ENCODE measurements around the gene CTCFL. TPM values are rescaled to one million over a fixed set of nuclear protein-coding genes. Genes with fewer than 3 reads are reported as not detected.
"Not testable (repeated sequence)": the region's sequence is repeated elsewhere in the genome, so short reads cannot be mapped to it uniquely, and the experiment has no call there.

Gene CTCFL
- polyA plus RNA-seq, 4 donors = 1.4 to 4.5 (median 2.2) TPM

DNA sequence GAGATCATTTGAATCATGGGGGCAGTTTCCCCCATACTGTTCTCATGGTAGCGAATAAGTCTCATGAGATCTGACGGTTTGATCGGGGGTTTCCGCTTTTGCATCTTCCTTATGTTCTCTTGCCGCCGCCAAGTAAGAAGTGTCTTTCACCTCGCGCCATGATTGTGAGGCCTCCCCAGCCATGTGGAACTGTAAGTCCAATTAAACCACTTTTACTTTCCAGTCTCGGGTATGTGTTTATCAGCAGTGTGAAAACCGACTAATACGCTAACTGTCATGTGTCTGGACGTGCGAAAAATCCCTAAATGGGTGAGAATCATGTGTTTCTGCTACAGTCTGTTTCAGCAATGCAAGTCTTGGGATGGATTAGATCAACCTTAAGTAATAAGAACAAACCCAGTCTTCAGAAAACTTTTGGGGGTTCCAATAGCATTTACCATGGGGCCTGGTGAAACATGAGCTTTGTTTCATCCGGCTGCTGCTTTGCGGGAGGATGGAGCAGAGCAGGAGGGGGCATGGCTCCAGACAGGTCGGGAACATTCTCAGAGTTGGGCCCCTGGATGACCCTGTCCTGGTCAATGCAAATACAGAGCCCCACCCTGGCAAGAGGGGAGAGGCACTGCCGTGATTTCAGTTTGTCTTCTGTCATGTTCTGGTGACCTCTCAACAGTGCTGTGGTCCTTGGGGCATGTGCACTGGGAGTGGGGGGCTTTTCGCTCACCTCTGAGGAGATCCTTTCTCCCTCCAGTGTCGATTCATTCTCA is 41.5 kb downstream of the CTCFL start:
- no peak for DNase-seq (ENCODE audit: low read depth in 4 of 4, low spot score in 3 of 4)

DNA sequence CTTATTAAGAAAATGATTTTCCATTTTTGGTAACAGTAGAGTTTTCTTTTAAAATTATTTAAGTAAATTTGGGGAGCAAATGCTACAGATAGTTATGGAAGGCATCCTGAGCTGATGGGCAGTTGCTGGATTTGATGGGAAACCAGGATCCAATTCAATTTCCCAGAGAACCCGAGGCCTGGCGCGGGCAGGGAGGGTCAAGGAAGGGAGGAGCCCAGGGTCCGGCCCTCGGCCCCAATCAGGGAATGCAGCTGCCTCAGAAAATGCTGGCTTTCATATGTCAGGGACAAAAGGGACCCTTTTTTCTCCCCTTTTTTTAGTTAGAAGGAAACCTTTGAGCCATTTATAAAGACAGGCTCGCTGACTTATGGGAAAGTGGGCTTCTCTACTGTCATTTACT is 42.1 kb downstream of the CTCFL start:
- no peak for DNase-seq (ENCODE audit: low read depth in 4 of 4, low spot score in 3 of 4)

DNA sequence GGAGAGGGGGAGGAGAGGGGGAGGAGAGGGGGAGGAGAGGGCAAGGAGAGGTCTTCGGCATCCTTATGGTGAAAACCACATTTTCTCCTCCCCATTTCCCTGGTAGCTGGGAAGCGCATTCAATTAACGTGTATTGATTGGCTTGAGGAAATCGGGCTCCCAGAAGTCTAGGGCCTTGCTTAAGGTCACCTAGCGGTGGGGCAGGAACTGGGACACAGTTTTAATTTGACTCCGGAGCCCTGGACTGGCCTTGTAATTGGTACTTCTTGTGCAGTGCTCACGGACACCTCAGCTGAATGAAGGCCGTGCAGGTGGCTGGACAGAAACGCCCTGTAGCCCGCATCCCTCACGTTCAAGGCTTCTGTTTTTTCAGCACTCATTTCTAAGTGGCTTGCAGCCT is 42.8 kb downstream of the CTCFL start:
- no peak for DNase-seq (ENCODE audit: low read depth in 4 of 4, low spot score in 3 of 4)

DNA sequence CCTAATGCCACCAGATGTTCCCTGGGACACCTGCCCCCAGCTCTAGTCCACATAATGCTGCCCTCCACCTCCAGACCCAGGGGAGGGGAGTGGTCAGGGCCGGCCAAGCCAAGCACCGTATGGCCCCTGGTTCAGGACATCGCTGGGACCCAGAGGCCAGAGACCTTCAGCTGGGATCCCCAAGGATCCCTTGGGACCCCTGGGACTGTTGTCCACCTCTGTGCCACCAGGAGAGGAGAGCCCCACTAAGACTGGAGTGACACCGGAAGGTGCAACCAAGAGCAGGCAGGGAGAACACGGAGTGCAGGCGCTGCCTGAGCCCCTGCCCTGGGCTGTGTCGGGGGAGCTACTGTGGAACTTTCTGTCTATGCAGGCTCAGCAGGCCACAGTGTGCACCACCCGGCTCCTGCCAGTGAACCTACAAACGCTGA is 43.6 kb downstream of the CTCFL start:
- no peak for DNase-seq (ENCODE audit: low read depth in 4 of 4, low spot score in 3 of 4)

DNA sequence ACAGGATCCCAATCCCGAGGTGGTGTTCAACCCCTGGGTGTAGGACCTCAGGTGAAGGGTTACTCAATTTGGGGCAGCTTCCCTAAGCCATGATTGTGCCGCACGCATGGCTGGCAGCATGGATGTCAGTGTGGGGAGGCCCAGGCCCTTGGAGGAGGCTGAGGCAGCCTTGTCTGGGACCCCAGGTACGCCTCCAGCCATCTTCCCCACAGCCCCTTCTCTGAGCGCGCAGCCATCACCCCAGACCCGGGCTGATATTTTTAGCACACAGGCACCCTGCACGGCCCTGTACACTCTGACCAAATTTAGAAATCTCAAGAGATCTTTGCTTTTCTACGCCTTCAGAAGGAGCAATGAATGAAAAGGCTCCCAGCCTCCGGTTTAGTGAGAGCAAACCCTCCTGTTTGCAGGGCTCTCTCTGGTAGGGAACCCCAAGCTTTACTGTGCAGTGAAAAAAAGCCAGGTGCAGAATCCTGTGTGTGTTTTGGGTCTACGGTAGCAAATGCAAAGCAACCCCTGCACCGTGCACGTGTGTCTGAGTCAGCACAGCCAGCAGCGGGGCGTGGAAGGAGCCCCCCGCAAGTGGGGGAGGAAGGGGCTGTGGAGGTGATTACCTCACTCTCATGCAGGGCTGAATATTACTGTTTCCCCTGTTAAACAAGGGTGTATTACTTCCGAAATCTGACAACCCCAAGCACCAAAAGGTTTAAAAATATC is 44.3 kb downstream of the CTCFL start:
- no peak for DNase-seq (ENCODE audit: low read depth in 4 of 4, low spot score in 3 of 4)

DNA sequence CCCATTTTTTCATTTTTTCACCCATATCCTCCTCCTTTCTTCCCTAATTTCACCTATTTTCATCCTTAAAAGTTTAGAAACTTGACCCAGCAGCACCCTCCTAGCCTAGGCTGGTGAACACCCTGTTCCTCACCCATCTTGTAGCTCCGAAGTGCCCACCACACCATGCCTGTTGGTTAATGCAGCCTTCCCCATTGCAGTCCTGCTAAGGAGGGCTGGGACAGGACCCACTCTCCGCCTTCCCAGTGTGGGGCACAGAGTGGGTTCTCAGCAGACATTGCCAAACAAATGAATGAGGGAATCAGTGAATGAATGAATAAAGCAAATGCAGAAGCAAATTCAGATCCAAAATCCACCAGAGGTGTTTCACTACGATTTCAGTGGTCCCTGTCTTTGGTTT is 45.7 kb downstream of the CTCFL start:
- no peak for DNase-seq (ENCODE audit: low read depth in 4 of 4, low spot score in 3 of 4)

DNA sequence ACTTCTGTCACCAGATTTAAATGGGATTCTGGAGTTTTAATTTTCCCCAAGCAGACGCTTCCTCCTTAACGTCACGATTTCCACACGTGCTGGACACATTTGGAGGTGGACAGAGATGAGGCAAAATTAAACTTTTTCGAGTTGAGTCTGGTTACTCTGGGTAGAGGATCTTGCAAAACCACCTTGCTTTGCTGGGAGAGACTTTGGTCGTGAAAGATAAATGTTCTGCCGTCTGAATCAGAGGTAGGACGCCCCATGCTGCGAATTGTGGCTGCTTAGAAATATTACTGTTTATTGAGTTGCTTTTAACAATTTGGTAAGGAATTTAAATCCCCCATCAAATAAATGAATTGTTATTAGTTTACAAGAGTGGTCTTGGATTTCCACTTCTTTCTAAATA is 46.8 kb downstream of the CTCFL start:
- no peak for DNase-seq (ENCODE audit: low read depth in 4 of 4, low spot score in 3 of 4)

DNA sequence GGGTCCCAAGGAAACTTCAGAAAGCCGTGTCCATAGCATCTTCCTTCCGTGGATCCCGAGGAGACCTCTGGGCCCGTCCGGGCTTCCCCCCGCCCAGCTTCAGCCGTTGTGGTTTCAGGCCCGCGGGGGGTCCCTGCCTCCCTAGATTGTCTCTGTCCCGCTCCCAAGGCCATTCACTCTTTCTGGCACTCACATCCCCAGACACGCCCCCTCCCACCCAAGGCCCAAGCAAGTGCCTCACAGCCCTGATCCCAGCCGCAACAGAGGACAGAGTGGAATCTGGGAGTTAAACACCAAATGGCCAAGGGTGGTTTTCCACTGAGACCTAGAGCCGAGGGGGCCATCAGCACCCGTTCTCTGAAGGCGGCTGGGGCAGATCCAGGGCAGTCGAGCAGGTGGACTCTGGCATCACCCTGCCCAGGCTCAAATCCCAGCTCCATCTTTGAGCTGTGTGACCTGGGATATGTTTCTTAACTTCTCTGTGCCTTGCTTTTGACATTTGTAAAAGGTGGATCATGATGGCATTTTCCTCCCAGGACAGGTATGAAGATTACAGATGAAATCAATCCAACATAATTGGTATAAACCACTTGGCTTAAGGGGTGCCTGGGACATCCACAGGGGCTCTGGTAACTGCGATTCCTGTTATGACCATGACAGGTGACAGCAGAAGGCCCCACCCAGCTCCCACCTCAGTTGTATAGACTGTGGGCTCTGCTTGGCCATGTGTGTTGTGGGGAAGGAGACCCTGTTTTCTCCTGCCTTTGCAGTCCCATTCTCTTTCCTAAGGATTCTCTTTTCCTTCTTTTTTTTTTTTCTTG is 48.1 kb downstream of the CTCFL start:
- DNase-seq (ENCODE audit: low read depth in 4 of 4, low spot score in 3 of 4) = no peak

DNA sequence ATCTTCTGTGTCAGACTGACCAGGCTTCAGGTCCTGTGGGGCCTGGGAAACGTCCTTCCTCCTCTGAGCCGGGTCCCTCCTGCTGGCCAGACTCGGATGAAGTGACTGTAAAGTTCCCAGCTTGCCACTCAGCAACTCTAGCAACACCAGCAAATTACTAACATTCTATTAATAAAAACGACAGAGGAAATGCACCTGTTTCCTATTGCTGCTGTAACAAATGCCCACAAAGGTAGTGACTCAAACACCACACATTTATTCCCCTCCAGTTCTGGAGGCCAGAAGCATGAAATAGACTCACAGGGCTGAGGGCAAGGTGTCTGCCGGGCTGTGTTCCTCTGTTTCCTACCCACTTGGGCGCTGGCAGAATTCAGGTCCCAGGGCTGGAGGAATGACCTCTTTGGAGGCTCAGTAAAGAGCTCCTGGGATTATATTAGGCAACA is 48.8 kb downstream of the CTCFL start:
- DNase-seq (ENCODE audit: low read depth in 4 of 4, low spot score in 3 of 4) = no peak

DNA sequence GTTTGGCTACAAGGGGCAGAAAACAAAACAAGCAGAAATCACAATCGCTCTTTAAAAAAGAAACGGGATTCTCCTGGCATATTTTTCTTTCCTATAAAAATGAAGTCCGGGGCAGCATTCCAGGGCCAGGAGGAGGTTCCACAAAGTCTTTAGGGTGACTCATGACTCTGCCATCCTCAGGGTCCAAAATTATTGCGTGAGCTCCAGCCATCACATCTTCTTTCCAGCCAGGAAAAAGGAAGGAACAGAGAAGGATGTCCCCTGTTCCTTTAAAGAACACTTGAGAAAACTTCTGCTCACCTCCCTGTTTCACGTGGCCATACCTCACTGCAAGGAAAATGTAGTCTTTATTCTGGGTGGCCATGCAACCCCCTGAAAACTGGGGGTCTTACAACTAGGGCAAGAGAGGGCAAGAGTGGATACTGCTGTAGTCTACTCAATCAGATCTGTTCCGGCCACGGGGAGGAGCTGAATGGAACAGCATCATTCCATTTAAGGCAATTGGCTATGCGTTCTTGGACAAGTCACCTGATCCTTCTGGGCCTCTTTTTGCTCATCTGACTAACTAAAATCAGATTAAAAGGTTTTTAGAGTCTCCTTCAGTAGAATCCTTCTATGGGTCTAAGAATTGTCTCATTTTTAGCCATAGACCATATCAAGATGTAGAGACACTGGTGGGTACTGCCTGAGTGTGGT is 49.4 kb downstream of the CTCFL start:
- DNase-seq (ENCODE audit: low read depth in 4 of 4, low spot score in 3 of 4) = no peak

DNA sequence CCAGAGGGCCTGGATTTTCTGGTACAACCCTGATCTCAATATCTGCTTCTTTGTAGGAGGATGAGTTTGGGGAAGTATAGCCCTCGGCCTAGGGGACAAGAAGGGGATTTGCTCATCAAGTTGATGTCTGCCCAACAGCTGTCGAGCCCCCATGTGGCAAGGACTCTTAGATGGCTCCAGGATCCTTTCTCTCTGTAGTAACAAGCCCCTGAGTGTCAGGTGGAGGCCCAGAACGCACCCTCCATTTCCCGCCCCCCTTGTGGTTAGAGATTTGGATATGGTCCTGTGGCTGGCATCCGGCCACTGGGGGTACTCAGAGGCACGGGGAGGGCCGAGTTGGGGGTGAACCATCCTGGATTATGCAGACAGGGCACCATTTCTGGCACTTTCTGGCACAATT is 50.1 kb downstream of the CTCFL start:
- no peak for DNase-seq (ENCODE audit: low read depth in 4 of 4, low spot score in 3 of 4)

DNA sequence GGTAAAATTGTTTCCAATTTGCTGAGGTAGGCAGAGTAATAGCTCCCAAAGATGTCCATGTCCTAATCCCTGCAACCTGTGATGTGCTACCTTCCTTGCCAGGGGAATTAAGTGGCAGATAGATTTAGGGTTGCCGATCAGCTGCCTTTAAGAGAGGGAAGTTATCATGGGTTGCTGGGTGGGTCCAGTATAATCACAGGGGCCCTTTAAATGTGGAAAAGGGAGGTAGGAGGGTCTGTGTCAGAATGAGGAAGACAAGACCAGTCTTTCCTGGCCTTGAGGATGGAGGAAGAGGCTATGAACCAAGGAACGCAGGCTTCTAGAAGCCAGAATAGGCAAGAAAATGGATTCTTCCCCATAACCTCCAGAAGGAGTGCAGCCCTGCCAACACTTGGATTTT is 50.7 kb downstream of the CTCFL start:
- no peak for DNase-seq (ENCODE audit: low read depth in 4 of 4, low spot score in 3 of 4)

DNA sequence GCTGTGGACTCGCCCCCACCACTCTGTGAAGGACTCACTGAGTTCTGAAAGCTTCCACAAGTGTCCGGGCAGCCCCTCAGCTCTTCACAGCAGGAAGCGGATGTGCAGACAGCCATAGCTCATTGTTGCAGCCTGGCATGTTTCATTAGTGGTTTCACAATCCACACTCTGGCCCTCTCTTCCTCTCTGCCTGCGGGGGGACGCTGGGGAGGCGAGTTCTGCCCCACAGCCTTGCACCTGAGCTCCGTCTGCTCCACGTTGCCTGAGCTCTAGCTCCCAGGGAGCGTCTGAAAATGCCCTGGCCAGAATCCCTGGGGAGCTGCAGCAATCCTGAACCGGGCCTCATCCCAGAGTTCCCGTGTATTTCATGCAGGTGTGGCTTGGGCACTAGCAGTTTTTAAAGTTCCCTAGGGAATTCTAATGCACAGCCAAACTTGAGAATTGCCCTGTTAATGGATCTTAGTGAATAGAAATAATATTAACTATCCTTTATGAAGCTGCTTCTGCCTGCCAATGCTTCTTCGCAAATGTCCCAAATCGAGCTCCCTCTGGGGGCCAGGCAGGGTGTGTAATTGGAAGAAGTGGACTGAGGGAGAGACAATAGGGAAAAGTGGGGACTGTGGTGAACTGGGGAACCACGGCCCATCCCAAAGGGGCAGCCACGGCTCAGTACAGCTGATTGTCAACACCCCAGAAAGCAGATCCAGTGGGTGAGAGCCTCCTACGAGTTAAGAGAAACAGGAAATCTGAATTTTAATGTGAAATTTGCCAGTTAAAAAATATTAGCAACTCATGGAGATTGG is 51.5 kb downstream of the CTCFL start:
- DNase-seq (ENCODE audit: low read depth in 4 of 4, low spot score in 3 of 4) = no peak

DNA sequence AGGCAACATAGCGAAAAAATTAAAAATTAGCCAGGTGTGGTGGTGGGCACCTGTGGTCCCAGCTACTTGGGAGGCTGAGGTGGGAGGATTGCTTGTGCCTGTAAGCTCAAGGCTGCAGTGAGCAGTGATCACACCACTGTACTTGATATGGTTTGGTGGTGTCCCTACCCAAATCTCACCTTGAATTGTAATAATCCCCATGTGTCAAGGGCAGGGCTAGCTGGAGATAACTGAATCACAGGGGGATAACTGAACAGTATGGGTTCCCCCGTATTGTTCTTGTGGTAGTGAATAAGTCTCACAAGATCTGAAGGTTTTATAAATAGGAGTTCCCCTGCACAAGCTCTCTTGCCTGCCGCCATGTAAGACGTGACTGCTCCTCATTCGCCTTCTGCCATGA is 52.5 kb downstream of the CTCFL start:
- not testable (repeated sequence) for DNase-seq (ENCODE audit: low read depth in 4 of 4, low spot score in 3 of 4)

DNA sequence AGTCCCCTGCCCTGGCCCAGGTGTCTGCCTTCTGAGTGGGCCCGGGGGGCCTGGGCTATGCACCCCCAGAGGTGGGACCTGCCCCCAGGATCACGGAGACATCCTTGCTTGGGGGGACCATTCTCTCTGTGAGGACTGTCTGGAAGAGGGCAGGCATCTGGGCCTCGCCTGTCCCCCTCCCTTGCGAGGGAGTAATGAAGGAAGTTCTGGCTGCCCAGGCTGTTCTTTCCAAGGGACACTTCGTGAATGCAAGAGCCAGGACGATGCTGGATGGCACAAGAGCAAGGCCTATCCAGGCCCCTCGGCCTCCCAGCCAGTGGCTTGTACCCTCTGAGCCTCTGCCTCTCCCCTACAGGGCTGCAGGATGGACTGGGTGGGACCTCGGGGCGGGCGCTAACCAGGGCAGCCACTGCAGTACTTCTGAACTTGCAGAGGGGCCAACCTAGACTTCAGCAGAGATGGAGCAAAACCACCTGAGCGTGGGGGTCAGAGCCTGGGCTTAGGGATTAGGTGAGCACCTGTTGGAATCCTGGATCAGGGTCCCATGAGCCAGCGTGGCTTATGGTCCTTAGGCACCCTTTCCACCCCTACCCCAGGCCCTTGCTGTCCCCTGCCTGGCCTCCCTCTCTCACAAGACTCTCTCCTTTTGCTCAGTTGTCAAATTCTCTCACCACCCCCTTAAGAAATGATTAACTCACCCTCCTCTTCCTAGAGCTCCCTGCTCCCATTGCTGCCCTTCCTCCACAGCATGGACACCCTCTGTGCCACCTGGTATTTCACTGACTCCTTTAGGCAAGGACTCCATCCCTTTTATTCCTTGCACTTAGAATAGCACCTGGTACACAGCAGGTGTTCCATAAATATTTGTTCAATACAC is 53.2 kb downstream of the CTCFL start:
- no peak for DNase-seq (ENCODE audit: low read depth in 4 of 4, low spot score in 3 of 4)

DNA sequence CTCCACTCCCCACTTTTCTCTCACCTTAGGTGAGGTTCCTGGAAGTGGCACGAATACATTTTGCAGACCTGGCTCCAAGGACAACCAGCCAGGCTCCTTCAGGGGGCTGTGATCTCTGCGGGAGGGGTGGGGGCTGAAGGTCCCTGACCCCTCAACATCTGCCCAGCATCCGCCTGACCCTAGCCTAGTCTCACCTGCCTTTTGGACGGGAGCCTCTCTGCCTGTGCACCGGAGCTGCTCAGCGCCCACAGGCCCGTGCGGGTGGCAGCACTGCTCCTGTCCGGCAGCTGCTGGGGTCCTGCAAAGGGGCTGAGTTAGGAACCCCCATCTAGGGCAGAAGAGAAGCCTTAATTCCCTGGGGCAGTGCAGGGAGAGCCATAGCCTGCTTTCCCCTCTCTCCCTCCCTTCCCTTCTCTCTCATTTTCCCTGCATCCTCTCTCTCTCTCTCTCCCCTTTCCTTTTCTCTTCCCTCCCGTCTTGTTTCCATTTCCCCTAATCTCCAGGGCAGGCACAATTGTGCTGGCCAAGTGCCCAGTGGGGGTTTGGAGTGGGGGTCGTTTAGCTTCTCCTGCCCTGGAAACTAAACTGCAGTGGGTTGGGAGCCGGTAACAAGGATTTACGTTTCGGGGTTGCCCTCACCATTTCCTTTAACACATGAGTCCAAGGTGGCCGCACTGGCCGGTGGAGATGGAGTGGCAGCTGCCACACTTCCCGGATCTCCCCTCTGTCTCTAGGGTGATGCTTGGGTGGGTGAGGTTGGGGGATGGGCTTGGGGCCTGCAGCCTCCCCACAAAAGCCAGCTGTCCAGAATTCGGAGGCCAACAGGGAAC is 54.1 kb downstream of the CTCFL start:
- DNase-seq (ENCODE audit: low read depth in 4 of 4, low spot score in 3 of 4) = no peak

DNA sequence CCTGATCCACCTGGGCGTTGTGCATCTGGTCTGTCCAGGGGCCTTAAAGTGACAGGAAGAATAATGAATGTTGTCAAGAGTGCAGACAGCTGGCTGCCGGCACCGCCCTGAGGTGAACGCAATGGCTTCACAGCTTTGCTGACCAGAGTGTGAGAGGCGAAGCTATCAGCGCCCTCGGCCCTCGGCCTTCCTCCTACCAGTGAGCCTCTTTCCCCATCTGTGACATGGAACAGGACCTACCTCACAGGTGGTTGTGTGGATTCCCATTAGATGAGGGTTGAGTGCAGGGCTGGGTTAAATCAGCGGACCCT is 54.8 kb downstream of the CTCFL start:
- no peak for DNase-seq (ENCODE audit: low read depth in 4 of 4, low spot score in 3 of 4)
